ENCODE data around the gene ZFYVE28.

ZFYVE28 gene

GRCh38 chr4:2371765-2372487 lies 46.5 kb downstream of the ZFYVE28 start:
- intact Hi-C loops (cut with DNase I; ENCODE audit: low total_unique reads) = no loop called here

GRCh38 chr4:2370597-2371320 lies 47.7 kb downstream of the ZFYVE28 start:
- intact Hi-C loops (cut with DNase I; ENCODE audit: low total_unique reads) = no loop called here
- H3K9me3 ChIP-seq = no peaks in the 10 kb centered on the region
- DNase-seq = no peak
- no peak overlapping the region for H3K27ac ChIP-seq
- H3K36me3 ChIP-seq = no peaks in the 10 kb centered on the region
- H3K4me3 ChIP-seq = no peak overlapping the region
- H3K4me1 ChIP-seq = no peaks in the 10 kb centered on the region
- no peak for TF ChIP-seq CTCF (IDR thresholded peaks at IDR 0.05)
- H3K27me3 ChIP-seq = no peaks in the 10 kb centered on the region

More at GRCh38 chr4:2371765-2372487, 46.5 kb downstream of the ZFYVE28 start:
- no peak overlapping the region for H3K27ac ChIP-seq
- H3K4me3 ChIP-seq = no peak overlapping the region
- H3K9me3 ChIP-seq = no peaks in the 10 kb centered on the region
- no peaks in the 10 kb centered on the region for H3K27me3 ChIP-seq
- no peaks in the 10 kb centered on the region for H3K4me1 ChIP-seq
- DNase-seq = no peak
- TF ChIP-seq CTCF (IDR thresholded peaks at IDR 0.05) = no peak
- no peaks in the 10 kb centered on the region for H3K36me3 ChIP-seq

GRCh38 chr4:2368746-2369437 lies 49.6 kb downstream of the ZFYVE28 start:
- Histone ChIP-seq H3K36me3 (no peaks in the 10 kb centered on the region), H3K27ac (no peak overlapping the region), H3K4me3 (no peak overlapping the region), H3K4me1 (peaks cover 0 to 16% (median 10%) of the 10 kb centered on the region in 4 donors), H3K27me3 (no peaks in the 10 kb centered on the region), H3K9me3 (no peaks in the 10 kb centered on the region)
- no peak for DNase-seq
- no peak for TF ChIP-seq CTCF (IDR thresholded peaks at IDR 0.05)
- intact Hi-C loops (cut with DNase I; ENCODE audit: low total_unique reads) = loop anchor here (5.0 kb wide), 1 partner anchor 777 kb away; no protein-coding TSS in a partner anchor

- H3K9me3 ChIP-seq = no peaks in the 10 kb centered on the region
- no peak for TF ChIP-seq CTCF (IDR thresholded peaks at IDR 0.05)
- H3K36me3 ChIP-seq = no peaks in the 10 kb centered on the region
- intact Hi-C loops (cut with DNase I; ENCODE audit: low total_unique reads) = loop anchor here (5.0 kb wide), 1 partner anchor 775 kb away; no protein-coding TSS in a partner anchor
- peak in 1 of 2 donors; percentile 25 for DNase-seq
- no peak overlapping the region for H3K27ac ChIP-seq
- no peaks in the 10 kb centered on the region for H3K27me3 ChIP-seq
- peaks cover 0 to 22% (median 11%) of the 10 kb centered on the region in 4 donors for H3K4me1 ChIP-seq
- H3K4me3 ChIP-seq = no peak overlapping the region
These were observed 50.8 kb downstream of the ZFYVE28 start for GRCh38 chr4:2367626-2368025.

- Histone ChIP-seq H3K4me1 (peaks cover 0 to 22% (median 11%) of the 10 kb centered on the region in 4 donors), H3K27me3 (no peaks in the 10 kb centered on the region), H3K9me3 (no peaks in the 10 kb centered on the region), H3K27ac (no peak overlapping the region), H3K4me3 (no peak overlapping the region), H3K36me3 (no peaks in the 10 kb centered on the region)
- intact Hi-C loops (cut with DNase I; ENCODE audit: low total_unique reads) = loop anchor here (5.0 kb wide), 1 partner anchor 774 kb away; no protein-coding TSS in a partner anchor
- DNase-seq = no peak
- no peak for TF ChIP-seq CTCF (IDR thresholded peaks at IDR 0.05)
These were observed 51.9 kb downstream of the ZFYVE28 start for GRCh38 chr4:2366252-2367192.

All from tibial artery (tissue), 4 donors.